Measurements from ENCODE around the gene MUSK. TPM values are rescaled to one million over a fixed set of nuclear protein-coding genes. Genes with fewer than 3 reads are reported as not detected.

The MUSK gene
- total and polyA plus RNA-seq, 2 of the 4 experiments (the other 2 are of a cell fraction): 0.07 to 0.18 TPM

DNA sequence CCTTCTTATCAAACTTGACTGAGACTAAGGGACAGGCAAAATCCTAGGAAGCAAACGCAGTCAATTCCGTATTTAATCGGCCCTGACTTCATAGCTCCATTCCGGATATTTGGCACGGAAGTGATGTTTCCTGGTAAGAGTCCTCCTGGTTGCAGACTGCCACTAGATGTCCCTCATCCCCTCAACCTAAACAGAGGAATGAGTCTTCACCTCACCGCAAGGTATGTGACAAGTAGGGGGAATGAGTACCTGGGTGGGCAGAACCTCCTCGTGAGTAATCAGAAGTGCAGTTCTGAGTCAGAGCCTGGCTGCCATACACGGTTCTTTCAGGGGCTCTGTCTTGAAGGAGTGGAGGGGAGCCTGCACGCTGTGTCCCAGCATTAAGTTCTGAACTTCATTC is 173.6 kb downstream of the MUSK start:
- H3K4ac ChIP-seq (ENCODE audit: low read depth, low read length): peak overlapping the region; percentile 66
- intact Hi-C loops (cut with micrococcal nuclease) (no loop called here), in situ Hi-C loops (cut with MboI; ENCODE audit: low sequenced_read_pairs) (no loop called here), dilution Hi-C loops (cut with HindIII; ENCODE audit: low sequenced_read_pairs, unreplicated experiment) (no loop called here)
- no peak overlapping the region for H3K4me2 ChIP-seq (ENCODE audit: low read depth, low read length)
- H2BK5ac ChIP-seq (ENCODE audit: low read depth, low read length, poor library complexity, severe bottlenecking): peak overlapping the region; percentile 43
- H3K9me3 ChIP-seq (ENCODE audit: control insufficient read depth, insufficient read depth, low read length): 0 out of 2 replicates have a peak, but pooled peaks cover 3% of the 10 kb centered on the region
- ATAC-seq (ENCODE audit: low read depth) (no peak), DNase-seq (no peak)
- peaks cover 7% of the 10 kb centered on the region for H3K4me1 ChIP-seq (ENCODE audit: control insufficient read depth, insufficient read depth, low read length)
- H4K20me1 ChIP-seq (ENCODE audit: insufficient read depth, low read length): no peaks in the 10 kb centered on the region
- no TSS peak for BruUV-seq (replicated peaks)
- H3K27ac ChIP-seq (ENCODE audit: insufficient read depth, low read length): no peak overlapping the region
- H2AK9ac ChIP-seq (replicated peaks; ENCODE audit: low read depth, low read length, poor library complexity): peak overlapping the region; percentile 77
- H4K5ac ChIP-seq (ENCODE audit: low read depth, low read length): no peak overlapping the region
- peak overlapping the region; percentile 88 for H2AK5ac ChIP-seq (ENCODE audit: low read depth, low read length)
- H3K9me1 ChIP-seq (ENCODE audit: insufficient read depth, low read length): peaks cover 4% of the 10 kb centered on the region
- H2BK120ac ChIP-seq (ENCODE audit: low read depth, low read length): peak overlapping the region; percentile 84
- no peaks in the 10 kb centered on the region for H3K27me3 ChIP-seq (ENCODE audit: control insufficient read depth, insufficient read depth, low read length)
- no peak overlapping the region for H3K56ac ChIP-seq (ENCODE audit: extremely low read depth, insufficient read depth, low read length)
- POLR2A ChIA-PET (ENCODE audit: unreplicated experiment): no interaction called here
- H3K36me3 ChIP-seq (ENCODE audit: control insufficient read depth, insufficient read depth, low read length): no peaks in the 10 kb centered on the region
- no peak overlapping the region for H3K4me3 ChIP-seq (ENCODE audit: insufficient read depth, low read depth, low read length)
- no peak overlapping the region for H3K9ac ChIP-seq (ENCODE audit: low read depth, low read length)
- H4K8ac ChIP-seq (ENCODE audit: low read depth in 2 of 2, low read length in 2 of 2): peak overlapping the region in 1 of 2 experiments; percentile 47; a peak in 3 of 4 replicates
- WGBS, 2 experiments (ENCODE audit: extremely low coverage in 2 of 2, insufficient read length in 1 of 2): 79% methylated on average over 3 of the region's 9 CpGs; no CpG with 5 or more reads in 1 of the 2 experiments
- peak overlapping the region; percentile 31; the same call in 1 of the 2 replicates for H3K23ac ChIP-seq (ENCODE audit: low read depth, low read length)
- peak overlapping the region; percentile 71 for H2BK20ac ChIP-seq (ENCODE audit: low read depth, low read length)
- H3K14ac ChIP-seq (replicated peaks; ENCODE audit: low read depth, low read length): peak overlapping the region; percentile 32; the same call in 1 of the 2 replicates
- H3K18ac ChIP-seq (ENCODE audit: low read depth, low read length): peak overlapping the region; percentile 69; the same call in 1 of the 2 replicates
- peaks cover 0 to 17% of the 10 kb centered on the region in 2 experiments; a peak in 2 of 4 replicates for H3K79me1 ChIP-seq (ENCODE audit: low read depth in 1 of 2, low read length in 2 of 2)
- TF ChIP-seq MXI1 (IDR thresholded peaks at IDR 0.05; ENCODE audit: borderline replicate concordance, low read depth, low read length) (no peak), RCOR1 (IDR thresholded peaks at IDR 0.05; ENCODE audit: insufficient replicate concordance, low read length) (no peak), NFE2L2 (IDR thresholded peaks at IDR 0.05; ENCODE audit: low read depth, low read length) (no peak), CHD1 (IDR thresholded peaks at IDR 0.05; ENCODE audit: low read depth, low read length) (no peak)
- TF ChIP-seq, protein P1, sequence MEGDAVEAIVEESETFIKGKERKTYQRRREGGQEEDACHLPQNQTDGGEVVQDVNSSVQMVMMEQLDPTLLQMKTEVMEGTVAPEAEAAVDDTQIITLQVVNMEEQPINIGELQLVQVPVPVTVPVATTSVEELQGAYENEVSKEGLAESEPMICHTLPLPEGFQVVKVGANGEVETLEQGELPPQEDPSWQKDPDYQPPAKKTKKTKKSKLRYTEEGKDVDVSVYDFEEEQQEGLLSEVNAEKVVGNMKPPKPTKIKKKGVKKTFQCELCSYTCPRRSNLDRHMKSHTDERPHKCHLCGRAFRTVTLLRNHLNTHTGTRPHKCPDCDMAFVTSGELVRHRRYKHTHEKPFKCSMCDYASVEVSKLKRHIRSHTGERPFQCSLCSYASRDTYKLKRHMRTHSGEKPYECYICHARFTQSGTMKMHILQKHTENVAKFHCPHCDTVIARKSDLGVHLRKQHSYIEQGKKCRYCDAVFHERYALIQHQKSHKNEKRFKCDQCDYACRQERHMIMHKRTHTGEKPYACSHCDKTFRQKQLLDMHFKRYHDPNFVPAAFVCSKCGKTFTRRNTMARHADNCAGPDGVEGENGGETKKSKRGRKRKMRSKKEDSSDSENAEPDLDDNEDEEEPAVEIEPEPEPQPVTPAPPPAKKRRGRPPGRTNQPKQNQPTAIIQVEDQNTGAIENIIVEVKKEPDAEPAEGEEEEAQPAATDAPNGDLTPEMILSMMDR (conservative IDR thresholded peaks at IDR 0.05; ENCODE audit: low read depth, low read length): no peak
- no peak overlapping the region for H2AFZ ChIP-seq (replicated peaks; ENCODE audit: low read length, poor library complexity)
- peak overlapping the region; percentile 72; the same call in 2 of the 3 replicates for H2BK15ac ChIP-seq (ENCODE audit: low read depth, low read length)
- H4K91ac ChIP-seq (ENCODE audit: insufficient read depth, low read depth, low read length): peak overlapping the region; percentile 50
- CTCF ChIA-PET: no interaction called here

Data from IMR-90 (cell line).